Stimulated activated CD4-positive, alpha-beta T cell treated with anti-CD3 and anti-CD28 coated beads, Interleukin-2, amount 100 ng/mL, for 4 hours (primary cell): ENCODE results near the gene RBL1.
"Not testable (repeated sequence)": the region's sequence is repeated elsewhere in the genome, so short reads cannot be mapped to it uniquely, and the experiment has no call there.

Experiments
- DNase-seq: peaks from one replicate; pipeline ENCODE4 v3.0.0-alpha.2; 2020; ENCODE audit warnings: low read depth

The RBL1 gene

GRCh38 chr20:36992802-36993334 lies 102.9 kb downstream of the RBL1 start:
- DNase-seq: no peak

GRCh38 chr20:36991703-36992102 lies 104.1 kb downstream of the RBL1 start:
- DNase-seq: no peak

- DNase-seq: no peak
Observed at GRCh38 chr20:36989797-36990196, 106.0 kb downstream of the RBL1 start.

- DNase-seq: no peak
Observed at GRCh38 chr20:36988494-36988966, 107.3 kb downstream of the RBL1 start.

GRCh38 chr20:36984257-36984638 lies 111.5 kb downstream of the RBL1 start:
- DNase-seq: no peak

- DNase-seq: peak; percentile 47
Observed at GRCh38 chr20:36975099-36975818, 120.5 kb downstream of the RBL1 start.

GRCh38 chr20:36974660-36975059 lies 121.1 kb downstream of the RBL1 start:
- DNase-seq: no peak

- no peak for DNase-seq
Observed at GRCh38 chr20:36971103-36971502, 124.7 kb downstream of the RBL1 start.

- DNase-seq: no peak
Observed at GRCh38 chr20:36969478-36970186, 126.2 kb downstream of the RBL1 start.

- DNase-seq: no peak
Observed at GRCh38 chr20:36969051-36969450, 126.7 kb downstream of the RBL1 start.

GRCh38 chr20:36967636-36968035 lies 128.2 kb downstream of the RBL1 start:
- DNase-seq: no peak

GRCh38 chr20:36966965-36967364 lies 128.8 kb downstream of the RBL1 start:
- not testable (repeated sequence) for DNase-seq

GRCh38 chr20:36962354-36962941 lies 133.3 kb downstream of the RBL1 start:
- not testable (repeated sequence) for DNase-seq

- DNase-seq: no peak
Observed at GRCh38 chr20:36959242-36959641, 136.6 kb downstream of the RBL1 start.

- no peak for DNase-seq
Observed at GRCh38 chr20:36957875-36958667, 137.7 kb downstream of the RBL1 start.

- no peak for DNase-seq
Observed at GRCh38 chr20:36956674-36957073, 139.1 kb downstream of the RBL1 start.

GRCh38 chr20:36956016-36956415 lies 139.8 kb downstream of the RBL1 start:
- no peak for DNase-seq

- DNase-seq: no peak
Observed at GRCh38 chr20:36951979-36952738, 143.6 kb downstream of the RBL1 start.

- peak; percentile 78 for DNase-seq
Observed at GRCh38 chr20:36951198-36951978, 144.4 kb downstream of the RBL1 start, which contains the start of gene SAMHD1. Gene SAMHD1, minus strand, starts transcription at chr20:36951708. Its CDS starts 65 bp downstream, at chr20:36951643.
